AG04449 (cell line): ENCODE results near the gene SPOCK3.

Experiments used
- CTCF ChIA-PET: fragments of 350-600 bp; formaldehyde crosslinking; extraction: SDS; loops from one replicate; lab custom pipeline; 2021; ENCODE audit warnings: antibody characterized with exemption; lab: Yijun Ruan, JAX
- POLR2A ChIA-PET: fragments of 400-600, 350-600 bp; formaldehyde crosslinking; extraction: SDS; loops from one replicate; lab custom pipeline; 2020; ENCODE audit warnings: antibody characterized with exemption, inconsistent platforms; lab: Yijun Ruan, JAX
- DNase-seq: peaks from one replicate; pipeline ENCODE4 v3.0.0-alpha.2; 2010; ENCODE audit warnings: low read depth, low spot score
- H3K4me3 ChIP-seq: 2 replicates; pipeline ENCODE4 v1.5.1; 2011; ENCODE audit warnings: low read depth, mild to moderate bottlenecking, control low read depth, low read length
- TF ChIP-seq, protein P1 (sequence below): IDR thresholded peaks from one replicate; pipeline ENCODE4 v1.5.1; 2011; ENCODE audit warnings: mild to moderate bottlenecking, moderate library complexity, low read length, control low read depth, inconsistent platforms; ENCODE audit not compliant: insufficient read depth; ENCODE audit errors: missing control alignments

SPOCK3 gene

GRCh38 chr4:167052631-167053091, 181.6 kb downstream of the SPOCK3 start:
- TF ChIP-seq, protein P1, sequence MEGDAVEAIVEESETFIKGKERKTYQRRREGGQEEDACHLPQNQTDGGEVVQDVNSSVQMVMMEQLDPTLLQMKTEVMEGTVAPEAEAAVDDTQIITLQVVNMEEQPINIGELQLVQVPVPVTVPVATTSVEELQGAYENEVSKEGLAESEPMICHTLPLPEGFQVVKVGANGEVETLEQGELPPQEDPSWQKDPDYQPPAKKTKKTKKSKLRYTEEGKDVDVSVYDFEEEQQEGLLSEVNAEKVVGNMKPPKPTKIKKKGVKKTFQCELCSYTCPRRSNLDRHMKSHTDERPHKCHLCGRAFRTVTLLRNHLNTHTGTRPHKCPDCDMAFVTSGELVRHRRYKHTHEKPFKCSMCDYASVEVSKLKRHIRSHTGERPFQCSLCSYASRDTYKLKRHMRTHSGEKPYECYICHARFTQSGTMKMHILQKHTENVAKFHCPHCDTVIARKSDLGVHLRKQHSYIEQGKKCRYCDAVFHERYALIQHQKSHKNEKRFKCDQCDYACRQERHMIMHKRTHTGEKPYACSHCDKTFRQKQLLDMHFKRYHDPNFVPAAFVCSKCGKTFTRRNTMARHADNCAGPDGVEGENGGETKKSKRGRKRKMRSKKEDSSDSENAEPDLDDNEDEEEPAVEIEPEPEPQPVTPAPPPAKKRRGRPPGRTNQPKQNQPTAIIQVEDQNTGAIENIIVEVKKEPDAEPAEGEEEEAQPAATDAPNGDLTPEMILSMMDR, result no peak
- no peak overlapping the region for H3K4me3 ChIP-seq
- DNase-seq, result no peak
- CTCF ChIA-PET, result no interaction called here
- POLR2A ChIA-PET, result no interaction called here

- TF ChIP-seq, protein P1, result no peak
- no peak overlapping the region for H3K4me3 ChIP-seq
- CTCF ChIA-PET, result no interaction called here
- no peak for DNase-seq
- POLR2A ChIA-PET, result no interaction called here
These were observed 185.0 kb downstream of the SPOCK3 start for GRCh38 chr4:167049257-167049656.

GRCh38 chr4:167041524-167041923, 192.8 kb downstream of the SPOCK3 start:
- POLR2A ChIA-PET, result no interaction called here
- no peak overlapping the region for H3K4me3 ChIP-seq
- DNase-seq, result no peak
- CTCF ChIA-PET, result no interaction called here
- TF ChIP-seq, protein P1, result no peak

DNA sequence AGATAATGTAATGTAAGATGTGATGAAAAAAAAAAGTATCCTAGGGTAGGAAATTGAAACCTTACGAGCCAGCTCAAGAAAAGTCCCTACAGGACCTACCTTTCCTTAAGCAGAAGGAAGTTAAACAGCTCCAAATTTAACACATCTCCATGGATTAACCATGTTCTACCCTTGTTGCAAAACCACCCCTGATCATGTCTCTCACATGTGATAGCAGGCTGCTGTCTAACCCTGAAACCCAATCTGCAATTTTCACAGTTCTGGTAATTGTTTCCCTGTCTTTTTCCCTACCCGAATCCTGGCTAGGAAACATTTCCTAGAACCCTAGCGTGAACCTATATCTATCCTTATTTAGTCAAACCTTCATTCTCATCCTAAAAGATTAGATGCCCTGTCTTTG, 198.9 kb downstream of the SPOCK3 start:
- CTCF ChIA-PET, result interaction anchor here (1.6 kb wide), 1 partner anchor 14 kb away, joined by 6 read pairs; no protein-coding TSS in a partner anchor

GRCh38 chr4:167034983-167035382, 199.3 kb downstream of the SPOCK3 start:
- TF ChIP-seq, protein P1, result no peak
- DNase-seq, result no peak
- H3K4me3 ChIP-seq, result no peak overlapping the region
- ChIA-PET POLR2A (no interaction called here), CTCF (interaction anchor here (1.6 kb wide), 1 partner anchor 13 kb away, joined by 6 read pairs; no protein-coding TSS in a partner anchor)

More for the DNA sequence above, 198.9 kb downstream of the SPOCK3 start:
- TF ChIP-seq, protein P1, result no peak
- DNase-seq, result no peak
- POLR2A ChIA-PET, result no interaction called here
- H3K4me3 ChIP-seq, result no peak overlapping the region

- no peak overlapping the region for H3K4me3 ChIP-seq
- no peak for DNase-seq
- ChIA-PET CTCF (interaction anchor here (1.0 kb wide), 1 partner anchor 11 kb away, joined by 6 read pairs; no protein-coding TSS in a partner anchor), POLR2A (no interaction called here)
- TF ChIP-seq, protein P1, result no peak
These were observed 201.4 kb downstream of the SPOCK3 start for GRCh38 chr4:167032871-167033270.
